Vagina (tissue), 2 donors: ENCODE data around the gene KLHDC4. TPM values are rescaled to one million over a fixed set of nuclear protein-coding genes. Genes with fewer than 3 reads are reported as not detected.

Source experiments
- DNase-seq, 2 donors: peaks; one replicate each; pipeline ENCODE4 v3.0.0-alpha.2; 2017; ENCODE audit errors: extremely low spot score in 2 of 2
- H3K27ac ChIP-seq: fragments of 200-600 bp; sonication (generic); one replicate; pipeline ENCODE4 v1.5.1; 2019
- H3K27me3 ChIP-seq: fragments of 200-600 bp; sonication (generic); one replicate; pipeline ENCODE4 v1.5.1; 2019
- H3K36me3 ChIP-seq, 2 donors: fragments of 200-600 bp; sonication (generic); one replicate each; pipeline ENCODE4 v1.5.1; 2017 to 2019
- H3K4me1 ChIP-seq: fragments of 200-600 bp; sonication (generic); one replicate; pipeline ENCODE4 v1.5.1; 2019
- H3K4me3 ChIP-seq, 2 donors: fragments of 200-600 bp; sonication (generic); 1 replicate in 1 of 2; 2 replicates in 1 of 2; pipeline ENCODE4 v1.5.1; 2016 to 2019
- H3K9me3 ChIP-seq: fragments of 200-600 bp; sonication (generic); one replicate; pipeline ENCODE4 v1.5.1; 2019
- POLR2A ChIP-seq, 2 donors: fragments of 450-650 bp; IDR thresholded peaks; one replicate each; pipeline ENCODE4 v1.6.1; 2017; ENCODE audit warnings: antibody characterized with exemption in 2 of 2, mild to moderate bottlenecking in 2 of 2, moderate library complexity in 2 of 2
- POLR2AphosphoS5 ChIP-seq, 2 donors: sonication (generic); formaldehyde crosslinking; IDR thresholded peaks; one replicate each; pipeline ENCODE4 v1.9.0; 2017; ENCODE audit warnings: antibody characterized with exemption in 2 of 2, mild to moderate bottlenecking in 2 of 2, low read depth in 1 of 2; ENCODE audit not compliant: insufficient read depth in 1 of 2
- intact Hi-C: fragments of 100-400 bp; cut with DNase I; formaldehyde crosslinking; loops from one replicate; pipeline ENCODE4 v1.15.1; 2023
- total RNA-seq: library from RNA; depleted of rRNA; stranded (reverse); fragments of >200 nt; gene quantifications from one replicate; pipeline ENCODE4 v1.2.3, GENCODE V29; 2016
- TF ChIP-seq, protein P1 (sequence below), 3 experiments: fragments of 450-650 bp in 2 of 3; fragments of 200-600 bp in 1 of 3; sonication (generic) in 1 of 3; IDR thresholded peaks; one replicate each; pipeline ENCODE4 v1.5.1; 2017 to 2019; ENCODE audit warnings: antibody characterized with exemption in 3 of 3, mild to moderate bottlenecking in 2 of 3, moderate library complexity in 2 of 3

Gene KLHDC4
- total RNA-seq, 1 donor from 2014 or later = 62.9 TPM

DNA sequence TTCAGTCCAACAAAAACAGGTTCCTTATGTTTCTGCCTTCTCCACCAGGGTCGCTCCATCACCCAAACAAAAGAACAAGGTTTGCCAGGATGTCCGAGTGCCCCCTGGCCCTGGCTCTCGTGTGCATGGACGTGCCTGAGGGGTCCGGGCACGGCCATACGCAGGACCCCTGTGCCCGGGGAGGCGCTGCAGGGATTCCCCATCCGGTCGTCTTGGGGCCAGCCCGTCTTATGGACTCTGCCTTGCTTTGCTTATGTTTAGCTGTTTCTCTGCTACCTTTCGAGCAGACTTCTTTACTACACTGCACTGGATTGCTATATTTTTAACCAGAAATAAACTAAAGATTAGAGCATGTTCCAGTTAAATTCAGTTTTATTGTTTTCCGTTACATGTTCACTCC, 68.0 kb downstream of the KLHDC4 start:
- Histone ChIP-seq H3K4me3 (no peak overlapping the region), H3K27ac (no peak overlapping the region), H3K9me3 (no peaks in the 10 kb centered on the region), H3K27me3 (no peaks in the 10 kb centered on the region), H3K36me3 (no peaks in the 10 kb centered on the region), H3K4me1 (no peaks in the 10 kb centered on the region)
- no peak for DNase-seq
- intact Hi-C loops = no loop called here
- TF ChIP-seq POLR2A (IDR thresholded peaks at IDR 0.05) (no peak), POLR2AphosphoS5 (IDR thresholded peaks at IDR 0.05; ENCODE audit: insufficient read depth in 1 of 2, low read depth in 1 of 2) (no peak)
- TF ChIP-seq, protein P1, sequence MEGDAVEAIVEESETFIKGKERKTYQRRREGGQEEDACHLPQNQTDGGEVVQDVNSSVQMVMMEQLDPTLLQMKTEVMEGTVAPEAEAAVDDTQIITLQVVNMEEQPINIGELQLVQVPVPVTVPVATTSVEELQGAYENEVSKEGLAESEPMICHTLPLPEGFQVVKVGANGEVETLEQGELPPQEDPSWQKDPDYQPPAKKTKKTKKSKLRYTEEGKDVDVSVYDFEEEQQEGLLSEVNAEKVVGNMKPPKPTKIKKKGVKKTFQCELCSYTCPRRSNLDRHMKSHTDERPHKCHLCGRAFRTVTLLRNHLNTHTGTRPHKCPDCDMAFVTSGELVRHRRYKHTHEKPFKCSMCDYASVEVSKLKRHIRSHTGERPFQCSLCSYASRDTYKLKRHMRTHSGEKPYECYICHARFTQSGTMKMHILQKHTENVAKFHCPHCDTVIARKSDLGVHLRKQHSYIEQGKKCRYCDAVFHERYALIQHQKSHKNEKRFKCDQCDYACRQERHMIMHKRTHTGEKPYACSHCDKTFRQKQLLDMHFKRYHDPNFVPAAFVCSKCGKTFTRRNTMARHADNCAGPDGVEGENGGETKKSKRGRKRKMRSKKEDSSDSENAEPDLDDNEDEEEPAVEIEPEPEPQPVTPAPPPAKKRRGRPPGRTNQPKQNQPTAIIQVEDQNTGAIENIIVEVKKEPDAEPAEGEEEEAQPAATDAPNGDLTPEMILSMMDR (IDR thresholded peaks at IDR 0.05) = no peak

GRCh38 chr16:87697256-87697655, 68.5 kb downstream of the KLHDC4 start:
- Histone ChIP-seq H3K4me3 (no peak overlapping the region), H3K4me1 (no peaks in the 10 kb centered on the region), H3K27ac (no peak overlapping the region), H3K36me3 (no peaks in the 10 kb centered on the region), H3K9me3 (no peaks in the 10 kb centered on the region), H3K27me3 (no peaks in the 10 kb centered on the region)
- TF ChIP-seq POLR2AphosphoS5 (IDR thresholded peaks at IDR 0.05; ENCODE audit: insufficient read depth in 1 of 2, low read depth in 1 of 2) = no peak
- TF ChIP-seq, protein P1 (IDR thresholded peaks at IDR 0.05) = no peak
- no peak for TF ChIP-seq POLR2A (IDR thresholded peaks at IDR 0.05)
- DNase-seq = no peak
- intact Hi-C loops = no loop called here

DNA sequence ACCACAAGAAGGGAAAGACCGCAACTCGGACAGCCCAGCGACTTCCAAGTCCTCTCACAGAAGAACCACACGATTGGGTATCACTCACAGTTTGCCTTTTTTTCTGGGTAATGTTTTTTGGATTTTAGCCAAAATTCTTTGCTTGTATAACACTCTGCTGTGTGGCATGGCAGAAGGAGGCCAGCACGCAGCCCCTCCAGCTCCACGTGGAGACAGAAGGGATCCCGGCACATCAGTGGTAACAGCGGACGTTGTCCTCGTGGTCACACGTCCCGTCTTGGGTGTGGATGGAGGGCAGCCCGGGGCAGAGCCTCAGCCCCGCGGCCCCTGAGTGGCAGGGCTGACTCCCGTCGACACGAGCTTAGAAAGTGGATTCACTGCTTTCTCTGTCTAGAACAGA, 69.1 kb downstream of the KLHDC4 start:
- no peak for DNase-seq
- intact Hi-C loops = no loop called here
- no peaks in the 10 kb centered on the region for H3K9me3 ChIP-seq
- no peak overlapping the region for H3K4me3 ChIP-seq
- H3K36me3 ChIP-seq = no peaks in the 10 kb centered on the region
- TF ChIP-seq, protein P1 (IDR thresholded peaks at IDR 0.05) = no peak
- no peak for TF ChIP-seq POLR2A (IDR thresholded peaks at IDR 0.05)
- no peak for TF ChIP-seq POLR2AphosphoS5 (IDR thresholded peaks at IDR 0.05; ENCODE audit: insufficient read depth in 1 of 2, low read depth in 1 of 2)
- H3K27me3 ChIP-seq = no peaks in the 10 kb centered on the region
- H3K4me1 ChIP-seq = no peaks in the 10 kb centered on the region
- H3K27ac ChIP-seq = no peak overlapping the region

- DNase-seq = no peak
- Histone ChIP-seq H3K27ac (no peak overlapping the region), H3K4me3 (no peak overlapping the region), H3K36me3 (no peaks in the 10 kb centered on the region), H3K4me1 (no peaks in the 10 kb centered on the region), H3K9me3 (no peaks in the 10 kb centered on the region), H3K27me3 (no peaks in the 10 kb centered on the region)
- no peak for TF ChIP-seq POLR2AphosphoS5 (IDR thresholded peaks at IDR 0.05; ENCODE audit: insufficient read depth in 1 of 2, low read depth in 1 of 2)
- TF ChIP-seq, protein P1 (IDR thresholded peaks at IDR 0.05) = no peak
- no peak for TF ChIP-seq POLR2A (IDR thresholded peaks at IDR 0.05)
- intact Hi-C loops = no loop called here
Observed at GRCh38 chr16:87695534-87695933, 70.3 kb downstream of the KLHDC4 start.

DNA sequence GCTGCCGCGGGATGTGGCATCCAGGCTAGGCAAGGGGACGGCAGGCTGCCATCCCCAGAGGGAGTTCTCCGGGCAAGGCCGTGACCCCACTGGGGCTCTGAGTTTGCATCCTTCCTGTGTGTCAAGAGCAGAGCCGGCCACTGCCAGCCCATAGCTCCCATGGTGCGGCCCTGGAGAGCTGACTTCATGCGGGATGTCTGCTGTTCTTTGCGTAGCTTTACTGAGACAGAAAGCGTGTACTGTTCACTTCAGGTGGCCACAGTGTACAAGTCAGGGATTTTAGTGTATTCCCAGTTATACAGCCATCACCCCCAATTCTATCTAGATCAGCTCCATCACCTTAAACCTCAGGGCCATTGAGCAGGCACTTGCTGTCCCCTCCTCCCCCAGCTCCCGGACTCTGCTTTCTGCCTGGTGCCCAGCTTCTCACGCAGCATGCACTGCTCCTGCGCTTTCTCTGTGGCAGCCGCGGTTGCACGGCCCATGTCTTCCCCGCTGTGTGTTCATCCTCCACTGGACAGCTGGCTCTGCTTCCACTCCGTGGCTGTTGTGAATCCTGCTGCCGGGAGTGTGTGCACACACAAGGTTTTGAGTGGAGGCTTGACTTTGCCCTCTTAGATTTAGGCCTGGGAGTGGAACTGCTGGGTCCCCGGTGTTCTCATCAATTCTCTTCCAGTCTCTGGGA, 71.2 kb downstream of the KLHDC4 start:
- Histone ChIP-seq H3K36me3 (no peaks in the 10 kb centered on the region), H3K27ac (no peak overlapping the region), H3K9me3 (no peaks in the 10 kb centered on the region), H3K4me3 (no peak overlapping the region), H3K4me1 (no peaks in the 10 kb centered on the region), H3K27me3 (no peaks in the 10 kb centered on the region)
- no peak for DNase-seq
- intact Hi-C loops = no loop called here
- TF ChIP-seq, protein P1 (IDR thresholded peaks at IDR 0.05) = no peak
- TF ChIP-seq POLR2A (IDR thresholded peaks at IDR 0.05) (no peak), POLR2AphosphoS5 (IDR thresholded peaks at IDR 0.05; ENCODE audit: insufficient read depth in 1 of 2, low read depth in 1 of 2) (no peak)
